HCT116 (cell line): ENCODE results near the gene ACMSD. TPM values are rescaled to one million over a fixed set of nuclear protein-coding genes. Genes with fewer than 3 reads are reported as not detected.

ENCODE experiments used
- ATAC-seq: fragments of 200-7000 bp; cut with Tn5 transposase; 2 replicates; pipeline ENCODE4 v1.9.1; 2020; ENCODE audit warnings: mild to moderate bottlenecking, moderate library complexity
- BruUV-seq: library from RNA; stranded (reverse); fragments of 400-500 nt; replicated peaks from 2 replicates; lab custom pipeline; 2021; lab: Mats Ljungman, UMichigan
- CTCF ChIA-PET: fragments of 300-600 bp; sonication (Branson Sonifier 250); formaldehyde crosslinking; loops from one replicate; lab custom pipeline; 2021; ENCODE audit warnings: antibody characterized with exemption; lab: Charles Lee
- POLR2A ChIA-PET: fragments of 300-600, 350-600 bp; sonication (Branson Sonifier 250); formaldehyde crosslinking; loops from one replicate; lab custom pipeline; 2021; ENCODE audit warnings: antibody characterized with exemption; lab: Charles Lee
- RAD21 ChIA-PET, 2 experiments: fragments of 300-600 bp; sonication (Branson Sonifier 250); formaldehyde crosslinking; loops; one replicate each; lab custom pipeline; 2023; ENCODE audit warnings: low total read pairs in 2 of 2; ENCODE audit not compliant: uncharacterized antibody in 2 of 2, unreplicated experiment in 2 of 2, low non-redundant PET in 1 of 2; lab: Charles Lee
- DNase-seq: peaks from one replicate; pipeline ENCODE4 v3.0.0-alpha.2; 2010; ENCODE audit warnings: low read depth, low spot score
- H2AFZ ChIP-seq: fragments of 200-600 bp; shearing (Covaris generic), sonication (generic); 2 replicates; pipeline ENCODE4 v1.6.1; 2017; ENCODE audit warnings: low read depth, mixed run types, mixed read lengths, antibody characterized with exemption, low read length; ENCODE audit not compliant: poor library complexity, severe bottlenecking
- H3K27ac ChIP-seq: 2 replicates; pipeline ENCODE4 v1.5.1; 2012; ENCODE audit warnings: low read depth, low read length
- H3K27me3 ChIP-seq: fragments of 200-600 bp; sonication (generic); 2 replicates; pipeline ENCODE4 v1.6.1; 2016; ENCODE audit warnings: mixed run types, low read length, mixed read lengths; ENCODE audit not compliant: insufficient read depth
- H3K36me3 ChIP-seq, 2 experiments: fragments of 200-500 bp in 1 of 2; fragments of 200-600 bp in 1 of 2; sonication (Bioruptor generic) in 1 of 2; sonication (generic) in 1 of 2; 2 replicates each; pipeline versions ENCODE4 v1.5.1 to v1.6.1; 2014 to 2016; ENCODE audit warnings: low read length in 2 of 2, inconsistent platforms in 1 of 2, mixed read lengths in 1 of 2, mixed run types in 1 of 2; ENCODE audit not compliant: insufficient read depth in 2 of 2, control insufficient read depth in 1 of 2
- H3K4me1 ChIP-seq, 2 experiments: fragments of 200-600 bp in 1 of 2; sonication (generic) in 1 of 2; 2 replicates each; pipeline versions ENCODE4 v1.5.1 to v1.6.1; 2012 to 2017; ENCODE audit warnings: low read length in 2 of 2, inconsistent platforms in 1 of 2, mild to moderate bottlenecking in 1 of 2, mixed read lengths in 1 of 2, mixed run types in 1 of 2, moderate library complexity in 1 of 2; ENCODE audit not compliant: insufficient read depth in 2 of 2, control insufficient read depth in 1 of 2
- H3K4me2 ChIP-seq: fragments of 200-600 bp; sonication (generic); 2 replicates; pipeline ENCODE4 v1.6.1; 2017; ENCODE audit warnings: mixed run types, low read length, mixed read lengths
- H3K4me3 ChIP-seq, 2 experiments: fragments of 200-600 bp in 1 of 2; sonication (generic) in 1 of 2; replicated peaks in 1 of 2; 2 replicates each; pipeline ENCODE4 v1.5.1; 2011 to 2016; ENCODE audit warnings: low read length in 2 of 2, control low read depth in 1 of 2, low read depth in 1 of 2, mild to moderate bottlenecking in 1 of 2, mixed read lengths in 1 of 2, mixed run types in 1 of 2
- H3K79me2 ChIP-seq: fragments of 200-600 bp; sonication (generic); 2 replicates; pipeline ENCODE4 v1.6.1; 2017; ENCODE audit warnings: mild to moderate bottlenecking, mixed run types, low read length, moderate library complexity, mixed read lengths; ENCODE audit not compliant: insufficient read depth
- H3K9ac ChIP-seq: fragments of 200-600 bp; sonication (generic); 2 replicates; pipeline ENCODE4 v1.6.1; 2016; ENCODE audit warnings: low read length, mixed read lengths
- H3K9me2 ChIP-seq: fragments of 200-600 bp; sonication (generic), shearing (Covaris generic); 2 replicates; pipeline ENCODE4 v1.6.1; 2017; ENCODE audit warnings: mixed run types, mild to moderate bottlenecking, moderate library complexity; ENCODE audit not compliant: insufficient read depth
- H3K9me3 ChIP-seq, 2 experiments: fragments of 200-500 bp in 1 of 2; fragments of 200-600 bp in 1 of 2; sonication (Bioruptor generic) in 1 of 2; sonication (generic) in 1 of 2; 2 replicates each; pipeline ENCODE4 v1.6.1; 2014 to 2017; ENCODE audit warnings: low read length in 2 of 2, mixed read lengths in 2 of 2, inconsistent platforms in 1 of 2, low read depth in 1 of 2, mild to moderate bottlenecking in 1 of 2, mixed run types in 1 of 2, moderate library complexity in 1 of 2; ENCODE audit not compliant: control insufficient read depth in 1 of 2, insufficient read depth in 1 of 2
- H4K20me1 ChIP-seq: fragments of 200-600 bp; sonication (generic), shearing (Covaris generic); 2 replicates; pipeline ENCODE4 v1.6.1; 2017; ENCODE audit warnings: mixed run types, mild to moderate bottlenecking, moderate library complexity; ENCODE audit not compliant: insufficient read depth
- ATF3 ChIP-seq: IDR thresholded peaks from 2 replicates; pipeline ENCODE4 v1.6.1; 2012
- CEBPB ChIP-seq: IDR thresholded peaks from 2 replicates; pipeline ENCODE4 v1.6.1; 2012; ENCODE audit warnings: low read depth
- EGR1 ChIP-seq: IDR thresholded peaks from 2 replicates; pipeline ENCODE4 v1.6.1; 2012; ENCODE audit warnings: low read depth
- ELF1 ChIP-seq: IDR thresholded peaks from 2 replicates; pipeline ENCODE4 v1.6.1; 2012; ENCODE audit warnings: low read depth, borderline replicate concordance
- EZH2 ChIP-seq: fragments of 200-600 bp; sonication (generic); IDR thresholded peaks from 2 replicates; pipeline ENCODE4 v1.6.1; 2017; ENCODE audit warnings: antibody characterized with exemption, mixed run types
- EZH2phosphoT487 ChIP-seq: fragments of 200-600 bp; IDR thresholded peaks from 2 replicates; pipeline ENCODE4 v1.6.1; 2018; ENCODE audit warnings: antibody characterized with exemption, borderline replicate concordance
- FOSL1 ChIP-seq: IDR thresholded peaks from 2 replicates; pipeline ENCODE4 v1.6.1; 2012; ENCODE audit warnings: low read depth
- JUND ChIP-seq: IDR thresholded peaks from 2 replicates; pipeline ENCODE4 v1.6.1; 2012
- MAX ChIP-seq: IDR thresholded peaks from 2 replicates; pipeline ENCODE4 v1.6.1; 2012
- POLR2A ChIP-seq: IDR thresholded peaks from 2 replicates; pipeline ENCODE4 v1.7.0; 2011; ENCODE audit warnings: borderline replicate concordance; ENCODE audit not compliant: insufficient read depth, insufficient read length; ENCODE audit errors: extremely low read depth
- POLR2AphosphoS5 ChIP-seq: IDR thresholded peaks from 2 replicates; pipeline ENCODE4 v1.6.1; 2011; ENCODE audit warnings: mild to moderate bottlenecking, low read depth, low read length, moderate library complexity
- RAD21 ChIP-seq: IDR thresholded peaks from 2 replicates; pipeline ENCODE4 v1.6.1; 2012; ENCODE audit warnings: low read depth, mild to moderate bottlenecking
- SRF ChIP-seq: IDR thresholded peaks from 2 replicates; pipeline ENCODE4 v1.6.1; 2012; ENCODE audit warnings: low read depth
- TCF7L2 ChIP-seq: IDR thresholded peaks from 2 replicates; pipeline ENCODE4 v1.7.0; 2011; ENCODE audit warnings: borderline replicate concordance, inconsistent platforms; ENCODE audit not compliant: insufficient read depth, insufficient read length; ENCODE audit errors: extremely low read depth
- YY1 ChIP-seq: IDR thresholded peaks from 2 replicates; pipeline ENCODE4 v1.6.1; 2011; ENCODE audit warnings: low read length, low read depth, moderate library complexity, mild to moderate bottlenecking; ENCODE audit not compliant: insufficient replicate concordance; ENCODE audit errors: extremely low read depth
- ZBTB33 ChIP-seq: IDR thresholded peaks from 2 replicates; pipeline ENCODE4 v1.6.1; 2011; ENCODE audit warnings: mild to moderate bottlenecking, low read length, moderate library complexity; ENCODE audit not compliant: insufficient replicate concordance; ENCODE audit errors: extremely low read depth
- ZFX ChIP-seq: fragments of 450-650 bp; IDR thresholded peaks from 2 replicates; pipeline ENCODE4 v1.6.1; 2017
- intact Hi-C: fragments of 100-400 bp; cut with micrococcal nuclease; formaldehyde crosslinking; loops from 2 replicates; pipeline ENCODE4 v1.10.0; 2022
- total RNA-seq: library from RNA; stranded (reverse); gene quantifications from one replicate; pipeline ENCODE4 v1.2.1, GENCODE V29; 2021; ENCODE audit not compliant: unreplicated experiment
- TF ChIP-seq, protein P1 (sequence below): IDR thresholded peaks from 2 replicates; pipeline ENCODE4 v1.6.1; 2012; ENCODE audit warnings: low read depth
- TF ChIP-seq, protein P2 (sequence below), 3 experiments: fragments of 200-600 bp in 1 of 3; sonication (generic) in 1 of 3; IDR thresholded peaks in 2 of 3; conservative IDR thresholded peaks in 1 of 3; 2 replicates each; pipeline ENCODE4 v1.5.1; 2012 to 2017; ENCODE audit warnings: low read depth in 2 of 3, low read length in 2 of 3, antibody characterized with exemption in 1 of 3, borderline replicate concordance in 1 of 3, control low read depth in 1 of 3, mild to moderate bottlenecking in 1 of 3, mixed read lengths in 1 of 3, mixed run types in 1 of 3, moderate library complexity in 1 of 3; ENCODE audit not compliant: insufficient read depth in 1 of 3

ACMSD gene
- total RNA-seq, 1 experiment from 2014 or later = not detected

GRCh38 chr2:134800341-134800740, 38.1 kb upstream of the ACMSD start:
- intact Hi-C loops = no loop called here
- DNase-seq (no peak), ATAC-seq (no peak)
- no peak overlapping the region for H2AFZ ChIP-seq
- no peak for TF ChIP-seq RAD21
- TF ChIP-seq, protein P1, sequence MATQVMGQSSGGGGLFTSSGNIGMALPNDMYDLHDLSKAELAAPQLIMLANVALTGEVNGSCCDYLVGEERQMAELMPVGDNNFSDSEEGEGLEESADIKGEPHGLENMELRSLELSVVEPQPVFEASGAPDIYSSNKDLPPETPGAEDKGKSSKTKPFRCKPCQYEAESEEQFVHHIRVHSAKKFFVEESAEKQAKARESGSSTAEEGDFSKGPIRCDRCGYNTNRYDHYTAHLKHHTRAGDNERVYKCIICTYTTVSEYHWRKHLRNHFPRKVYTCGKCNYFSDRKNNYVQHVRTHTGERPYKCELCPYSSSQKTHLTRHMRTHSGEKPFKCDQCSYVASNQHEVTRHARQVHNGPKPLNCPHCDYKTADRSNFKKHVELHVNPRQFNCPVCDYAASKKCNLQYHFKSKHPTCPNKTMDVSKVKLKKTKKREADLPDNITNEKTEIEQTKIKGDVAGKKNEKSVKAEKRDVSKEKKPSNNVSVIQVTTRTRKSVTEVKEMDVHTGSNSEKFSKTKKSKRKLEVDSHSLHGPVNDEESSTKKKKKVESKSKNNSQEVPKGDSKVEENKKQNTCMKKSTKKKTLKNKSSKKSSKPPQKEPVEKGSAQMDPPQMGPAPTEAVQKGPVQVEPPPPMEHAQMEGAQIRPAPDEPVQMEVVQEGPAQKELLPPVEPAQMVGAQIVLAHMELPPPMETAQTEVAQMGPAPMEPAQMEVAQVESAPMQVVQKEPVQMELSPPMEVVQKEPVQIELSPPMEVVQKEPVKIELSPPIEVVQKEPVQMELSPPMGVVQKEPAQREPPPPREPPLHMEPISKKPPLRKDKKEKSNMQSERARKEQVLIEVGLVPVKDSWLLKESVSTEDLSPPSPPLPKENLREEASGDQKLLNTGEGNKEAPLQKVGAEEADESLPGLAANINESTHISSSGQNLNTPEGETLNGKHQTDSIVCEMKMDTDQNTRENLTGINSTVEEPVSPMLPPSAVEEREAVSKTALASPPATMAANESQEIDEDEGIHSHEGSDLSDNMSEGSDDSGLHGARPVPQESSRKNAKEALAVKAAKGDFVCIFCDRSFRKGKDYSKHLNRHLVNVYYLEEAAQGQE = no peak
- TF ChIP-seq JUND = no peak
- no peak for TF ChIP-seq FOSL1
- no peak for TF ChIP-seq CEBPB
- TF ChIP-seq, protein P2, sequence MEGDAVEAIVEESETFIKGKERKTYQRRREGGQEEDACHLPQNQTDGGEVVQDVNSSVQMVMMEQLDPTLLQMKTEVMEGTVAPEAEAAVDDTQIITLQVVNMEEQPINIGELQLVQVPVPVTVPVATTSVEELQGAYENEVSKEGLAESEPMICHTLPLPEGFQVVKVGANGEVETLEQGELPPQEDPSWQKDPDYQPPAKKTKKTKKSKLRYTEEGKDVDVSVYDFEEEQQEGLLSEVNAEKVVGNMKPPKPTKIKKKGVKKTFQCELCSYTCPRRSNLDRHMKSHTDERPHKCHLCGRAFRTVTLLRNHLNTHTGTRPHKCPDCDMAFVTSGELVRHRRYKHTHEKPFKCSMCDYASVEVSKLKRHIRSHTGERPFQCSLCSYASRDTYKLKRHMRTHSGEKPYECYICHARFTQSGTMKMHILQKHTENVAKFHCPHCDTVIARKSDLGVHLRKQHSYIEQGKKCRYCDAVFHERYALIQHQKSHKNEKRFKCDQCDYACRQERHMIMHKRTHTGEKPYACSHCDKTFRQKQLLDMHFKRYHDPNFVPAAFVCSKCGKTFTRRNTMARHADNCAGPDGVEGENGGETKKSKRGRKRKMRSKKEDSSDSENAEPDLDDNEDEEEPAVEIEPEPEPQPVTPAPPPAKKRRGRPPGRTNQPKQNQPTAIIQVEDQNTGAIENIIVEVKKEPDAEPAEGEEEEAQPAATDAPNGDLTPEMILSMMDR (IDR thresholded peaks at IDR 0.05 in 2 of 3, conservative IDR thresholded peaks at IDR 0.05 in 1 of 3; ENCODE audit: borderline replicate concordance in 1 of 3, insufficient read depth in 1 of 3, low read depth in 2 of 3, low read length in 2 of 3) = no peak
- no peak for TF ChIP-seq ATF3
- no peak for TF ChIP-seq EGR1
- TF ChIP-seq ZFX = no peak
- no peak for TF ChIP-seq YY1
- no peak for TF ChIP-seq EZH2
- no peak for TF ChIP-seq SRF
- no peak for TF ChIP-seq EZH2phosphoT487
- no peak for TF ChIP-seq MAX
- TF ChIP-seq ZBTB33 = no peak
- TF ChIP-seq ELF1 = no peak
- TF ChIP-seq POLR2A = no peak
- no peak for TF ChIP-seq TCF7L2
- no peak for TF ChIP-seq POLR2AphosphoS5
- no peaks in the 10 kb centered on the region for H3K27me3 ChIP-seq
- ChIA-PET POLR2A (no interaction called here), CTCF (no interaction called here), RAD21 (no interaction called here)
- H3K4me2 ChIP-seq = no peak overlapping the region
- H3K4me3 ChIP-seq = no peak overlapping the region
- H3K36me3 ChIP-seq = no peaks in the 10 kb centered on the region
- H3K9me2 ChIP-seq = no peaks in the 10 kb centered on the region
- no peaks in the 10 kb centered on the region for H3K4me1 ChIP-seq
- no peak overlapping the region for H3K27ac ChIP-seq
- no peaks in the 10 kb centered on the region for H3K79me2 ChIP-seq
- H3K9me3 ChIP-seq = no peaks in the 10 kb centered on the region; a peak in 2 of 4 replicates
- no TSS peak for BruUV-seq
- no peak overlapping the region for H3K9ac ChIP-seq
- H4K20me1 ChIP-seq = no peaks in the 10 kb centered on the region
